HG03135 (cell line): Measurements from ENCODE around the gene NCKAP5L.

Experiments
- ATAC-seq: cut with Tn5 transposase; IDR thresholded peaks from one replicate; pipeline ENCODE4 v1.9.1; 2021; ENCODE audit warnings: mild to moderate bottlenecking, moderate library complexity; ENCODE audit not compliant: unreplicated experiment

Gene NCKAP5L

DNA sequence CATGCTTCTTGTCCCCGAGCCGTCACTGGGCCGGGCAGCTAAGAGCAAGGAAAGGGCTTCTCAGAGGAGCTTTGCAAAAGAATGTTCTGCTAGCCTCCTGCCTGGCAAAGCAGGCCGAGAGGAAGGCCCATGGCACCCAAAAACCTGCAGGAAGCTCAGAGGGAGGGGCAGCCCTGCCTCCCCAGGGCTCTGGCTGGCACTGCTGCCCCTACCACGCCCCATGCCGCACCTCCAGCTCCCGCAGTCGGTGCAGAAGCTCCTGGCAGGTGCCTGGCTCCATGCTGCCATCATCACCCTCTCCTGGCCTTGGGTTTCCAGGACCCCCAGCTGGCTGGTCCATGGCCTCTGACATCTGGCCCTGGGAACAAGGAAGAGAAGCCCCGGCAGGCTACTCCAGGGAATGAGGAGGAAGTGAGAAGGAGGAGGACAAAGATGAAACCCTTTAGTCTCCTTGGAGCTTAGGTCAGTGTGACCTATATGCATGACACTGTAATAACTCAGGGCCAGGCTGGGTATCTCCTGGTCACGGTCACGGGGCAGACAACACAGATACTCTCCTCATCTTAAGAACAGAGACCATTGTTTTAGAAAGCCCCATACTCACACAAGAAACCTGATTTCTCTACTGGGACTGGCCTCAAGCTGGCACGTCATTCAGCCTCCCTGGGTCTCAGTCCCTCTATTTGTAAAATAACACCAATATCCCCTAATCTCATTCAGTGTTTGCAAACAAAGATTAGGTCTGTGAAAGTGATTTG lies 24.3 kb downstream of the NCKAP5L start:
- no peak for ATAC-seq

DNA sequence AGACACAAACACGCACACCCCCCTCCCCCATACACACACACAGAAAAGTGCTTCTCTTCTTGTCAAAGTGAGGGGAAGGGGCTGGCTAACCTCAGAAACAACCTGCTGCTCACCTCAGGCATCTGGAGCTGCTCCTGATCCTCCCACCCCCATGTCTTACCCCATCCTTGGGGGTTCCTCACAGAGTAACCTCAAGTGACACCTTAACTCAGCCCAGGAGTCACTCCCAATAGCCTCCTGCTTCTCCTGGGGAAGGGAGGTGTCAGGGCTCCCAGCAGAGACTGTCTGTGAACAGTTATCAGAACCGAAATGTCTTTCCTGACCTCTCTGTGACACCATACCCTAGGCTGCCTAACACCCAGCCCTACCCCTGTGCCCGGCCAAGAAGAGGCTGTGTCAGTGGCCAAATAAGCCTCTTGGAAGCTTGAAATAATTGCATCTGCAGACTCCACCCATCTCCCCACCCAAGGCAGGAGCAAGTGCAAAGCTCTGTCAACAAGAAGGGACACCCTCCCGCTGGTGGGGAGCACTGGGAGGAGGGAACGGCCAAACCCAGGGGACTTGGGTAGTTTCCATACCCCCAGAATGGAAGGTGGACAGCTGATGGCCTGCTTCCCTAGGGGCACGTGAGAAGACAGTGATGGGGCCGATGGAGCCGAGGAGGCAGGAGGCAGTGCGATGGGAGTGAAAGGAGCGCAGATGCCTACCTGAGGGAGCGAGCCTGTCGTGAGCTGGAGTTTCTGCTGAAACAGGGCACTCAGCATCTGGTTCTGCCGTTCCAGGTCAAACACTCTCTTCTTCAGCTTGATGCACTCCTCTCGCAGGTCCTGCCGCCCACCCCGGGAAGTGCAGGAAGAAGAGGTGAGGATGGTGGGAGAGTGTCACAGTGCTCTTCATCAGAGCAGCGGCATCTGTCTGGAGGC lies 26.8 kb downstream of the NCKAP5L start:
- ATAC-seq: no peak

DNA sequence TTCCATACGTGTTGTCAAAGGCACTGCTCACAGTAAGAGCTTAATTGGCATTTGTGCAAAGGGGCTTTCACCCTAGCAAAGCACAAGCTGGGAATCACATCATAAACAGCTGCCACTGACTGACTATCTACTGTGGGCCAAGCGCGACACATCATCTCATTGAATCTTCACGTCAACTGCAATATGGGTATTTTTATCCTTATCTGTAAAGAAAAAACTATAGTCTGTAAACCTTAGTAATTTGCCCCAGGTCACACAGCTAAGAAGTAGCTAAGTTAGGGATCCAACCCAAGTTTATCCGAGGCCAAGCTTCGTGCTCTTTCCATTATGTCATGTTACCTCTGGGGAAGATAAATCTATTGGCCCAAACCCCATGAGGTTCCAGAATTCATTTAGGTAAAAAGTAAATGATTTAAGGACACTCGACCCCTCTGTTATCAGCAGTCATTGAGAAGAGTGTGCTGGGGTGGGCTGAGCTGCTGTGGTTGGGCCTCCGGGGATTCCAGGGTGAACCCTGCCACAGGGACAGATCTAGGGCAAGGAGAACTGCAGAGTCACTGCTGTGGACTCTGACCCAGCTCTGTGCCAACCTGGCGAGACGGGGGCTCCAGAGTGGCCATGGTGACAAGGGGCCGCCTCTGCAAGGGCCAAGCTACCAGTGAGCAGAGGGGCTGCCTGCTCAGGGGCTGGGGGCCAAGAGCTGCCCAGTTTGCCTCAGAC lies 27.6 kb downstream of the NCKAP5L start:
- no peak for ATAC-seq

- ATAC-seq: no peak
Observed at GRCh38 chr12:49798934-49799333, 29.3 kb downstream of the NCKAP5L start.

DNA sequence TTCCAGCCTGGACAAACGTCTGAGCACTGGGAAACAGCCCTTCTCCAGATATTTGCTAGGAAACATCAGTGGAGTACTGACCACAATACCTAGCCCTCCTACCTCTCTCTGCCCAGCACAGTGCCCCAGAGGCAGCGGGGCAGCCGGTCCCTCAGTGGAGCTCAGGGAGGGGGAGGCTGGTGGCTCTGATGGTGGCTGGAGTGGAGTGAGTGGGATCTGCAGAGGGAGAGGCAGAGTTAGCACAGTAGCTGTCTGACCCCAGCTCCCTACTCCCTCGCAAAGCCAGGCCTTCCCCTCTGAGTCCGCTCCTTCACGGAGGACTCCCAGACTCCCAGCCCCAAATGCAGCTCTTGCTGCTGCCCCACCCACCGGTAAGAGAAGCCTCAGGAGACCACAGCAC lies 30.0 kb downstream of the NCKAP5L start:
- no peak for ATAC-seq

DNA sequence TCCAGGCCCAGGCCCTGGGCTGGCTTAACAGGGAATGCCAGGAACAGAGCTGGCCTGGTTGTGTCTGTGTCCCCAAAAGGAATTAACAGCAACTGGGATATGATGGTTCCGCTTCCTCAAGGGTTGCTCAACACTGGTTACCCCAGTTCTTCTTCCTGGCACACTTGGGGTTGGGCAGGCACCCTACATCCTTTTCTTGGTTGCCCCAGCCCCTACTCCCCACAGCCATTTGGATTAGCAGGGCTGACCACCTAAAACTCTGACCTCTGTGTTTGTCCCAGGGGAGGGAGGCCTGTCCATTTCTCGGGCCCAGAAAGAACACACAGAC lies 30.8 kb downstream of the NCKAP5L start:
- no peak for ATAC-seq

DNA sequence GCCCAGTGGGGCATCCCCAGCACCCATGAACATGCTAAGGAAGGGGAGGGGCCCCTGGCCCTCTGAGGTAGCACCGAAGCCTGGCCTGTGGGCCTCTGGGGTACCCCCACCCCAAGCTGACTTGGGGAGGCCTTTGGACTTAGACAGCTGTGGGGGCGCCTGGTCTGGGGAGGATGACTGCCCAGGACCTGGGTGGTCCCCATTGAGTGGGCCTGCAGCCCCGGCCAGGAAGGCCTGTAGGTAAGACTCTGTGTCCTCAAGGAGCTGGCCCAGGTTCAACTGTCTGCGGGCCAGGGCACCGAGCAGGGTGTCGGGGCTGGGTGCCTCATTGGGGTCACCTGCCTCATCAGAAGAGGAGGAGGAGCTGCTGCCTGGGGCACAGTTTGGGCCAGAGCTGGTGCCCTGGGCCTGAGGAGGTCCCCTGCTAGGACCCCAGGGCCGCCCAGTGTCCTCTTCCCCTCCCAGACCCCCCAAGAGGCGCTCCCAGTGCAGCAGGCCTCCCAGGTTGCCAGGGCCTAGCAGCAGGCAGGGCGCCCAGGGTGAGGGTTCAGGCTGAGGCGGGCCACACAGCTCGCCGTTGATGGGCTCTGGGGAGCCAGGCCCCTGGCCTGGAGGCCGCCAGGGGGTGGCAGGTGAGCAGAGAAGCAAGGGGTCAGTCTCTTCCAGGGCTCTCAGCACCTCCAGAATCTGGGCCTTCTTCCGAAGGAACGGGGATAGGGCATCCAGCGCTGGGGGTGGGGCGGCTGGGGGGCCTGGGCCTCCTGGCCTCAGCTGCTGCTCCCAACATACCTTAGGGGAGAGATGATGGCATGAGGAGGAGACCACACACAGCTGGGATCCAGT lies 31.4 kb downstream of the NCKAP5L start:
- no peak for ATAC-seq

GRCh38 chr12:49796155-49796554 lies 32.1 kb downstream of the NCKAP5L start:
- no peak for ATAC-seq

DNA sequence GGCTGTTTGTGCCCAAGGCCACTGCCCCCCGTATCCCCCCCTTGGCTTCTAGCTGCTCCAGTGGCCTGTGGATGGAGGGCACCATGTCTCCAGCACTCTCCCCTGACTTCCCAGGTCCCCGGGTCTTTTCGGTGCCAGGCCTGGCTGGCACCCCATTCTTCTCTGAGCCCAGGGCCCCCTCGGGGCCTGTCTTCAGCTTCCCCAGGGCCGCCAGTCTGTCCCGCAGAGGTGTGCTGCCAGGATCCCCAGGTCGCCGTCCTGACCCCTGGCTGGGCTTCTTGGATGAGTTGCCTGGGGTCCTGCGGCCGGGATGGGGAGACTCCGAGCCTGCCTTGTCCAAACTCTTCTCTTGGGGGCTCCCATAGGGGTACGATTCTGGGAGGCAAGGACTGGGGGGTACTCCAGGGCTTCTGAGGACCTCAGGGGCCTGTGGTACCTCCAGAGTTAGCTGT lies 32.5 kb downstream of the NCKAP5L start:
- ATAC-seq: no peak

DNA sequence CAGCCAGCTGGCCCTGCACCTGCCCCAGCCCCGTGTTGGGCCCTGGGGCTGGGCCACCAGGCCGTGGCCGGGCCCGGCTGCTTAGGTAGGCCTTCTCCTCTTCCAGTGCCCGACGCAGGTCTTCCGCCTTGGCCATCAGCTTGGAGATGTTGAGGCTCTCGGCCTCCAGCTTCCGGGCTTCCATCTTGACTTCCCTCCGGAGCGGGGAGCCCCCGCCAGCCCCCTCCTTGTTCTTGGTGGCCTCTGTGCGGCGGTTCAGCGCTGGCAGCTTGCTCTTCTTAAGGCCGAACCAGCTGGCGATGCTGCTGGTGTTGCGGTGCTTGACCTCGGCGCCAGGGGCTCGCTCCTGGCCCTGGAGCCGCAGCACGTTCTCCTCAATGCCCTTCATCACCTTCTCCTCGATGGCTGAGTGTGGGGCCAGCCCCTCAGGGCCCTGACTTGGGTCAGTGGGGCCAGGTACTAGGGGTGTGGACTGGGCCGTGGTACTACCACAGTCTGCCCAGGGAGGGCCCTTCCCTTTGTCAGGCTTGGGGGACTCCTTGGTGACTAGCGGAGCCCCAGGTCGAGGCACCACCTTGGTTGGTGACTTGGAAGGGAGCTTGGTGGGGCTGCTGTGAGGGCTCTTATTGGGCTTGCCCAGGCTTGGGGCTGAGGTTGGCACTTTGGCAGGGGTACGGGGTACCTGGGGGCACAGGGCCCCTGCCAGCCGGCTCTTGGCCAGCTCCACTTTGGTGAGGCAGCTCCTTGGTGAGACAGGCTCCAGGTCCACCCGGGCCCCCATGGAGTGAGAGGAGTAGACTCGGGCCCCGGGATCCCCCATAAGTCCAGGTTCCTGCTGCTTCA lies 33.2 kb downstream of the NCKAP5L start:
- no peak for ATAC-seq

- no peak for ATAC-seq
Observed at GRCh38 chr12:49794021-49794420, 34.2 kb downstream of the NCKAP5L start.

GRCh38 chr12:49793620-49794019 lies 34.6 kb downstream of the NCKAP5L start:
- ATAC-seq: no peak

- ATAC-seq: no peak
Observed at GRCh38 chr12:49792976-49793580, 35.1 kb downstream of the NCKAP5L start.

GRCh38 chr12:49792181-49792970 lies 35.8 kb downstream of the NCKAP5L start:
- ATAC-seq: no peak

DNA sequence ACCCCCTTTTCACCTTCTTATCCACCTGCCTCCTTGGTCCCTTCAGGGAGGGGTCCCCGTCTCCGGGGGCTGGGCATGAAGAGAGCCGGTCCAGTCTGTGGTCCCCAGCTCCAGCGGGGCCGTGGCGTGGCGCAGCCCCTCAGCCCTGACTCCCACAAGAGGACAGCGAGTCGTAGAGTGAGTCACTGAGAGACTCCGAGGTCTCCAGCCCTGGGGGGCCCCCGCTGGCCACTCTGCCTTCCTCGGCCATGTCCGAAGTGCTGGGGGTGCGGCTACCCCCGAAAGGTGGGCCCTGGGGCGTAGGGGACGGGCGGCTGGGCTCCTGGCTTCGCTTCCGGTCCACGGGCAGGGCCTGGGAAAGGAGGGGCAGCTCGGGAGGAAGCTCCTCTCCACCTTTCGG lies 36.5 kb downstream of the NCKAP5L start:
- ATAC-seq: no peak

DNA sequence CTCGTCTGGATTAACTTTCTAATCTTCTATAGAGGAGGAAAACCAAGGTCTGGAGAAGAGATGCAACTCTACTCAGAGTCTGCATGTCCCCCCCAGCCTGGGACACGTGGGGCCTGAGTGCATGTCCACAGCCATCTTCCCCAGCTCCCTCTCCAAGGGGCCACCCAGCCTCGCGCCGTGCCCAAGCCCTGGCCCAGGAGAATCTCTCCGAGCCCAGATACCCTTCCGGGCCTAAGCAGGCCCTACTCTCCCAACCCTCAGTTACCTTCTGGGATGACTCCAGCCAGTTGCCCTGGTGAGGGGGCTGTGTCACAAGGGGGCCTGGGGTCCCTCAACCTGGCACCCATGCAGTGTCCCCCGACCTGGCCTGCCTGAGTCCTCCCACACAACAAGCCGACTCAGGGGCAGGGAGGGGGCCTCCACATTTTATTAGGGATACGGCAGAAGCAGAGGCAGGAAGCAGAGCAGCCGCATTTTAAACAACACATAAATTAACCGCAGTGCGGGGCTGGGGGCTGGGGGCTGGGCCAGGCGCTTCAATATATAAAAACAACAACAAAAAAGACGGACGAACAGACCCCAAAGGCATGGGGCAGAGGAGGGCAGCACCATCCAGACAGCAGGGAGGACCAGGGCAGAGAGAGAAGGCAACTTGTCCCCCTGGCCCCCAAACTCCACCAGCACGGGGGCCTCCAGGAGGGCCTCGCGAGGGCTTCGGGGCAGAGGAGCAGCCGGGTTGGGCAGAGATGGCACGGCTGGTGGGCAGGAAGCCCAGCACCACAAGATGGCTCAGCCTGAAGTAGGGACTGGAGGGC lies 37.3 kb downstream of the NCKAP5L start:
- no peak for ATAC-seq

DNA sequence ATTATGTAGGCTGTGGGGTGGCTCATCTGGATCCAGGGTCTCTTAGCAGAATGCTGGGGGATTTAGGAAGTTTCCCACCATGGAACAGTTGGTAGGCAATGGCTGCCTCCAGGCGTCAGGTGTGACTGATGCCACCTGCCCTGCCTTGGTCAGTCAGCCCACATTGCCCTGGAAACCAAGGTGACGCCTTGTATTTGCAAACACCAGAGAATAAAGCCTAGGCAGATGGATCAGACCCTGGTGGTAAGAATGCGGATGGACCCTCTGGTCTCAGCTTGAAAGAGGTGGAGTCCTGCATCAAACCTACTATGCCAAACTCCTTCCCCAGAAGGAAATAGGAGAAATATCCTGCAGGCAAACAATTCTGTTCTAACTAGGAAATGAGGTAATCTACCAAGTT lies 38.2 kb downstream of the NCKAP5L start:
- ATAC-seq: no peak

GRCh38 chr12:49787672-49788071 lies 40.5 kb downstream of the NCKAP5L start:
- ATAC-seq: no peak
